Breast epithelium (tissue), 3 donors: ENCODE data around the gene VAMP1.

Experiments used
- POLR2A ChIP-seq: fragments of 450-650 bp; IDR thresholded peaks from one replicate; pipeline ENCODE4 v1.6.1; 2016; ENCODE audit warnings: antibody characterized with exemption, mild to moderate bottlenecking, moderate library complexity
- POLR2AphosphoS5 ChIP-seq, 3 donors: sonication (generic); formaldehyde crosslinking; IDR thresholded peaks; one replicate each; pipeline ENCODE4 v1.6.1; 2017; ENCODE audit warnings: antibody characterized with exemption in 3 of 3

DNA sequence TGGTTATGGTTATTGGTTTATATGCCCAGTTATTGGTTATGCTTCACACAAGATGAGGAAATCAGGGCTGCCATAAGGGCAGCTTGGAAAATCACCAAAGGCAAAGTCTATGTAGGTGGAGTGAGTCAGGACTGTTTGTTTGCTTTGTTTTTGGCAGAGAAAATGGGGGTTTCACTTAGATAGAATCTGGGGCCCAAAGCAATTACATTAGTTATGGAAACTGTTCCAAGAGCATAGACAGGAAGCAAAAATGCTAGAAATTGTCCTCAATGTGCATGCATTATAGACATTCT is 2.2 kb downstream of the VAMP1 start:
- no peak for TF ChIP-seq POLR2AphosphoS5 (IDR thresholded peaks at IDR 0.05)
- no peak for TF ChIP-seq POLR2A
